ENCODE measurements around the gene EEF1AKMT3.

Gene EEF1AKMT3

GRCh38 chr12:57772429-57773322 lies at the start of gene EEF1AKMT3:
Gene EEF1AKMT3, plus strand, starts transcription at chr12:57772614. Its CDS starts 111 bp downstream, at chr12:57772725.
- peak; percentile 42 for DNase-seq

GRCh38 chr12:57722716-57723629 lies 49.4 kb upstream of the EEF1AKMT3 start:
- no peak for DNase-seq

GRCh38 chr12:57723630-57723962 lies 48.8 kb upstream of the EEF1AKMT3 start:
- DNase-seq, result no peak

- DNase-seq, result no peak
These were observed 48.1 kb upstream of the EEF1AKMT3 start for GRCh38 chr12:57724003-57724935.

- no peak for DNase-seq
These were observed 47.3 kb upstream of the EEF1AKMT3 start for GRCh38 chr12:57724936-57725740.

- DNase-seq, result no peak
These were observed 46.6 kb upstream of the EEF1AKMT3 start for GRCh38 chr12:57725851-57726150.

- DNase-seq, result peak; percentile 85
These were observed 46.1 kb upstream of the EEF1AKMT3 start for GRCh38 chr12:57726151-57726883.

- DNase-seq, result no peak
These were observed 45.3 kb upstream of the EEF1AKMT3 start for GRCh38 chr12:57726884-57727757.

- DNase-seq, result no peak
These were observed 44.5 kb upstream of the EEF1AKMT3 start for GRCh38 chr12:57727758-57728395.

- no peak for DNase-seq
These were observed 43.0 kb upstream of the EEF1AKMT3 start for GRCh38 chr12:57729321-57729844.

GRCh38 chr12:57730336-57731067 lies 41.9 kb upstream of the EEF1AKMT3 start:
- DNase-seq, result no peak

- no peak for DNase-seq
These were observed 40.9 kb upstream of the EEF1AKMT3 start for GRCh38 chr12:57731411-57732080.

- DNase-seq, result no peak
These were observed 40.1 kb upstream of the EEF1AKMT3 start for GRCh38 chr12:57732270-57732669.

- DNase-seq, result no peak
These were observed 39.5 kb upstream of the EEF1AKMT3 start for GRCh38 chr12:57732726-57733593.

- no peak for DNase-seq
These were observed 38.5 kb upstream of the EEF1AKMT3 start for GRCh38 chr12:57733928-57734327.

- no peak for DNase-seq
These were observed 37.8 kb upstream of the EEF1AKMT3 start for GRCh38 chr12:57734591-57734990.

Data from fibroblast of skin of right quadriceps (primary cell).